H1 (cell line): ENCODE results near the gene ARFGEF3. TPM values are rescaled to one million over a fixed set of nuclear protein-coding genes. Genes with fewer than 3 reads are reported as not detected.

ENCODE experiments used
- ATF2 ChIP-seq: IDR thresholded peaks from 2 replicates; pipeline ENCODE4 v1.6.1; 2012; ENCODE audit warnings: low read length, inconsistent platforms
- CHD7 ChIP-seq: fragments of 300-600 bp; sonication (generic); IDR thresholded peaks from 2 replicates; pipeline ENCODE4 v1.7.1; 2012; ENCODE audit warnings: low read length, moderate library complexity, mild to moderate bottlenecking, inconsistent platforms; ENCODE audit not compliant: insufficient replicate concordance
- E2F6 ChIP-seq: IDR thresholded peaks from 2 replicates; pipeline ENCODE4 v1.6.1; 2012; ENCODE audit warnings: inconsistent platforms
- KDM1A ChIP-seq: fragments of 200-600, 300-600 bp; sonication (generic); IDR thresholded peaks from 2 replicates; pipeline ENCODE4 v1.7.1; 2016; ENCODE audit warnings: mild to moderate bottlenecking, low read length, borderline replicate concordance
- RBBP5 ChIP-seq: IDR thresholded peaks from 2 replicates; pipeline ENCODE4 v1.7.1; 2012; ENCODE audit warnings: low read depth, mild to moderate bottlenecking, inconsistent platforms, low read length, moderate library complexity, borderline replicate concordance
- YY1 ChIP-seq: IDR thresholded peaks from 2 replicates; pipeline ENCODE4 v1.6.1; 2011; ENCODE audit warnings: low read depth, mild to moderate bottlenecking, low read length
- polyA plus RNA-seq, 7 experiments: library from polyadenylated mRNA; depleted of rRNA in 3 of 7; stranded (reverse) in 5 of 7; unstranded in 2 of 7; fragments of >200 nt in 5 of 7; fragments of 200-250 nt in 2 of 7; gene quantifications; 1 replicate in 5 of 7; 2 replicates in 1 of 7; 4 replicates in 1 of 7; pipeline versions ENCODE4 v1.2.1 to v1.2.3, GENCODE V29; 2011 to 2013; ENCODE audit warnings: missing spikeins in 2 of 7, mixed read lengths in 2 of 7
- total RNA-seq: library from RNA; stranded (reverse); fragmentation: NEBNext Ultra II Directional; extraction: Animal tissue kit (Norgen Biotek cat#: 25700); gene quantifications from 2 replicates; pipeline ENCODE4 v1.2.1, GENCODE V29; 2021

ARFGEF3 gene
- total and polyA plus RNA-seq, 2 of the 8 experiments (the other 6 are each of a cell fraction or from before 2014, with no cell fraction given) = 5.8 to 23.2 TPM

- TF ChIP-seq CHD7 (no peak), E2F6 (no peak), KDM1A (no peak), RBBP5 (no peak), YY1 (no peak), ATF2 (no peak)
These were observed 84.0 kb downstream of the ARFGEF3 start (continued) for GRCh38 chr6:138245751-138246150.
